ENCODE data around the gene TCP10L.
"Not testable (repeated sequence)": the region's sequence is repeated elsewhere in the genome, so short reads cannot be mapped to it uniquely, and the experiment has no call there.

The TCP10L gene

DNA sequence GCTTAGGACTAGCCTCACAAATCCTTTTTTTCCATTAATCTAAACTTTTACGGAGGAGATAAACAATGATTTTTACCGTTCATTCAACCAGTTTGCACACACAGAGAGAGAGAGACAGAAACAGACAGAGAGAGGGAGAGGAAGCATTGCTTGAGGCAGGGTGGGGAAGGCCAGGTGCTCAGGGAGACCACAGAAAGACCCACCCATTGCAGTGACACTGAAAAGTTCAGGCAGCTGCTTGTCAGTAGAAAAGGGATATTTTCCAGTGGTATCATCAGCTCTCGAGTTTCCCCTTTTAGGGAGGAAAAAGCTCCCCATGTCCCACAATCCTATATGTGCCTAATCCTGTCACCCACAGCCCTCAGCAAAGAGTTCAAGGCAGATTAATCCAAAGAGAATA, 27.2 kb downstream of the TCP10L start:
- Histone ChIP-seq H3K9me3 (ENCODE audit: control insufficient read depth in 1 of 2, low read length in 2 of 2) (no peaks in the 10 kb centered on the region), H3K27ac (ENCODE audit: low read depth, low read length) (no peak overlapping the region), H3K36me3 (ENCODE audit: control insufficient read depth in 1 of 2, insufficient read depth in 2 of 2, low read length in 2 of 2) (no peaks in the 10 kb centered on the region), H3K4me1 (ENCODE audit: control insufficient read depth in 1 of 2, insufficient read depth in 2 of 2, low read length in 2 of 2) (no peaks in the 10 kb centered on the region), H3K27me3 (ENCODE audit: control insufficient read depth in 1 of 2, insufficient read depth in 2 of 2, low read length in 2 of 2) (no peaks in the 10 kb centered on the region), H3K9ac (ENCODE audit: low read depth in 1 of 2, low read length in 2 of 2) (no peak overlapping the region), H3K4me3 (ENCODE audit: low read depth in 1 of 2, low read length in 2 of 2) (no peak overlapping the region)

DNA sequence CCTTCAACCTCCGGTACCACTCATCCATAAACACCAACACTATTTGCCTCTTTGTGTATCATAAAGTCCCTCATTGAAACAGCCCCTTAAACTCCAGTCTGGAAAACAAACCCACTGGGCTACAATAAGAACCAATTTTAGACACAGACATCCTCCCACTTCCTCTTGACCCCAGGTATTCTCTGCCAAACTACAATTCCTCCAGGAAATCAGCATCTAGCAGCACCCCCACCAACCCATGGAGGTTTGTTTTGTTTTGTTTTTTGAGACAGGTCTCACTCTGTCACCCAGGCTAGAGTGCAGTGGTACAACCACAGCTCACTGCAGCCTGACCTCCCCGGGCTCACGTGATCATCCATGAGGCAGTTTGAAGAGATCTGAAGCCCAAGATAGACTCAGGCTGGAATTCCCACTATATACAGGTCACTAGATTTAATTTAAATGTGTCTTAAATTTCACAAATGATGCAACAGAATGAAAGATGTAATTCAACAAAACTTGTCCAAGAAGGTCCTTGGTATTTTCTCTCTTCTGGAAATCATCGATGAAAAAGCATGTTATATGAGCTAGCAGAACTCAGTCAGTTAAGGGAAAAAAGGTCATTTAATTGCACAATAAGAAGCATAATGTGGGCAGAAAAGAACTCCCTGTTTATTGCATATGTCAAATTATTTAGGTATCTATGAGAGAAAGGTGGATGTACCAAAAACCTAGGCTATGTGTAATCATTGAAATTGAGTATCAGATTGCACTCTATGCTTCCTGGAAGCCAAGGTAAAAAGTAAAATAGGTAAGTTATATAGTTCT, 30.3 kb downstream of the TCP10L start:
- no peaks in the 10 kb centered on the region for H3K27me3 ChIP-seq (ENCODE audit: control insufficient read depth in 1 of 2, insufficient read depth in 2 of 2, low read length in 2 of 2)
- no peaks in the 10 kb centered on the region for H3K4me1 ChIP-seq (ENCODE audit: control insufficient read depth in 1 of 2, insufficient read depth in 2 of 2, low read length in 2 of 2)
- H3K4me3 ChIP-seq (ENCODE audit: low read depth in 1 of 2, low read length in 2 of 2), result no peak overlapping the region
- H3K36me3 ChIP-seq (ENCODE audit: control insufficient read depth in 1 of 2, insufficient read depth in 2 of 2, low read length in 2 of 2), result no peaks in the 10 kb centered on the region
- H3K9me3 ChIP-seq (ENCODE audit: control insufficient read depth in 1 of 2, low read length in 2 of 2), result no peaks in the 10 kb centered on the region
- H3K9ac ChIP-seq (ENCODE audit: low read depth in 1 of 2, low read length in 2 of 2), result no peak overlapping the region
- H3K27ac ChIP-seq (ENCODE audit: low read depth, low read length), result no peak overlapping the region

DNA sequence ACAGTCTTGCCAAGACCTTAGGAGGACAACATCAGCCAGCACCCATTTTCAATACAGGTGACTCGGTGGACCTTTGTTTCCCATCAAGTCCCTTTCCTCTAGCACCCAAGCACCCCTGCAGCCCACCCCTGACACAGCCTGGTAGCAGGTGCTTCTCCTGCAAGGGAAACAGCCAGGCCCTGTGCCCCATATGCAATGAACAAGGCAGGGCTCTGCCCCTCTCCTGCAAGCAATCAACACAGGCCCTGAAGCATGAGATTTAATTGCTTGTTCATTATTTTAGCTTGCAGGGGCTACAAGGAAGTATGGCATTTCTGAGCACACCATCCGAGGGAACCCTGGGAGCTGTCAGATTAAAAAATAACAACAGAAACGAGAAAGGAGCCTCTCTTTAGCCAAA, 35.4 kb downstream of the TCP10L start:
- no peaks in the 10 kb centered on the region for H3K4me1 ChIP-seq (ENCODE audit: control insufficient read depth in 1 of 2, insufficient read depth in 2 of 2, low read length in 2 of 2)
- no peaks in the 10 kb centered on the region for H3K27me3 ChIP-seq (ENCODE audit: control insufficient read depth in 1 of 2, insufficient read depth in 2 of 2, low read length in 2 of 2)
- H3K9me3 ChIP-seq (ENCODE audit: control insufficient read depth in 1 of 2, low read length in 2 of 2), result no peaks in the 10 kb centered on the region

DNA sequence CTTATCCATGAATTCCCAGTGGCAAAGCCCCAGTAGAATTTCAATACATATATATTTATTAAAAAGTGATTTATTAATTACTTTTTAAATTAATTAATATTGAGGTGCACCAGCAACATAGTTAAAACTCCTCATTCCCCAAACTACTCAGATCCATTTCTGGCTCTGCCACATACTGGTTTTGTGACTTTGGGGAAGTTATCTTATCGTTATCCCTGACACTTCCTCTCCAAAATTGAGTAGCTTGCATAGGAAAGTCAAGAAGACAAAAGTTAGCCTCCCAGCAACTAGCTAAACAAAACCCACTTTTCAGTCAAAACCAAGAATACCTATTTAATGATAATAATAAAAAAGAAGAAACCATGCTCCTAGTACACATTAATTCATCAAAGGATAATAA, 35.9 kb downstream of the TCP10L start:
- no peak overlapping the region for H3K4me3 ChIP-seq (ENCODE audit: low read depth in 1 of 2, low read length in 2 of 2)
- H3K36me3 ChIP-seq (ENCODE audit: control insufficient read depth in 1 of 2, insufficient read depth in 2 of 2, low read length in 2 of 2), result no peaks in the 10 kb centered on the region
- no peak overlapping the region for H3K27ac ChIP-seq (ENCODE audit: low read depth, low read length)
- H3K9ac ChIP-seq (ENCODE audit: low read depth in 1 of 2, low read length in 2 of 2), result no peak overlapping the region
- no peaks in the 10 kb centered on the region for H3K9me3 ChIP-seq (ENCODE audit: control insufficient read depth in 1 of 2, low read length in 2 of 2)
- no peaks in the 10 kb centered on the region for H3K27me3 ChIP-seq (ENCODE audit: control insufficient read depth in 1 of 2, insufficient read depth in 2 of 2, low read length in 2 of 2)
- H3K4me1 ChIP-seq (ENCODE audit: control insufficient read depth in 1 of 2, insufficient read depth in 2 of 2, low read length in 2 of 2), result no peaks in the 10 kb centered on the region

More for the DNA sequence above, 35.4 kb downstream of the TCP10L start:
- H3K9ac ChIP-seq (ENCODE audit: low read depth in 1 of 2, low read length in 2 of 2), result no peak overlapping the region
- no peak overlapping the region for H3K27ac ChIP-seq (ENCODE audit: low read depth, low read length)
- H3K4me3 ChIP-seq (ENCODE audit: low read depth in 1 of 2, low read length in 2 of 2), result no peak overlapping the region
- H3K36me3 ChIP-seq (ENCODE audit: control insufficient read depth in 1 of 2, insufficient read depth in 2 of 2, low read length in 2 of 2), result no peaks in the 10 kb centered on the region

DNA sequence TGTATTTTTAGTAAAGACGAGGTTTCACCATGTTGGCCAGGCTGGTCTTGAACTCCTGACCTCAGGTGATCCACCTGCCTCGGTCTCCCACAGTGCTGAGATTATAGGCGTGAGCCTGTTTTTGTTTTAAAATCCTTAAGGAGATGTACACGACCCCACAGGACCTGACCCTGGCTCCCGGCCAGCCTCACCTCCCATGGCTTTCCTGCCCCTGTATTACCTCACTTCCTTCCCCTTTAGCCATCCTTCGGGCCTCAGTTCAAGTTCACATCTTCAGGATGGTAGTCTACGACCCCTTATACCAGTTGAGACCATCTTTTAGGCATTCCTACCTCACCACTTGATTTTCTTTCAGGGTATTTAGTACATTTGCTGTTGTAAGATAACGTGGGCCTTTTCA, 36.3 kb downstream of the TCP10L start:
- H3K9ac ChIP-seq (ENCODE audit: low read depth in 1 of 2, low read length in 2 of 2), result no peak overlapping the region
- H3K4me3 ChIP-seq (ENCODE audit: low read depth in 1 of 2, low read length in 2 of 2), result no peak overlapping the region
- H3K27ac ChIP-seq (ENCODE audit: low read depth, low read length), result no peak overlapping the region
- H3K36me3 ChIP-seq (ENCODE audit: control insufficient read depth in 1 of 2, insufficient read depth in 2 of 2, low read length in 2 of 2), result no peaks in the 10 kb centered on the region
- H3K4me1 ChIP-seq (ENCODE audit: control insufficient read depth in 1 of 2, insufficient read depth in 2 of 2, low read length in 2 of 2), result no peaks in the 10 kb centered on the region
- H3K27me3 ChIP-seq (ENCODE audit: control insufficient read depth in 1 of 2, insufficient read depth in 2 of 2, low read length in 2 of 2), result no peaks in the 10 kb centered on the region
- no peaks in the 10 kb centered on the region for H3K9me3 ChIP-seq (ENCODE audit: control insufficient read depth in 1 of 2, low read length in 2 of 2)

DNA sequence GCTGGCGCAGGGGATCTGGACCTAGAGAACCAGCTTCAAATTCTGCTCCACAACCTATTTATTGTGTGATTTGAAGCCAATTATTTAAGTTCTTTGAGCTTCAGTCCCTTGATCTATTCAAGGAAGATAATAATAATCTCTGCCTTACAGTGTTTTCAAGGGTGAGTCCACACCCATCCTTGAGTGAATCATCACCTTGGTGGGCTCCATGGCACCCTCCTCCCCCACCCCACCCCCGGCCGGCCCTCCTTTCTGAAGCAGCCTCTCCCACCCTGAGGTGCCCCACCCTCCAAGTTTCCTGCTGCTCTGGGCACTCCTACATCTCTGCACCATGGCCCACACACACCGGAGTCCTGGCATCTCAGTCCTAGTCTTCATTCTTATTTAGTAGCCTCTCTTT, 38.3 kb downstream of the TCP10L start:
- no peak overlapping the region for H3K9ac ChIP-seq (ENCODE audit: low read depth in 1 of 2, low read length in 2 of 2)
- no peaks in the 10 kb centered on the region for H3K4me1 ChIP-seq (ENCODE audit: control insufficient read depth in 1 of 2, insufficient read depth in 2 of 2, low read length in 2 of 2)
- no peak overlapping the region for H3K4me3 ChIP-seq (ENCODE audit: low read depth in 1 of 2, low read length in 2 of 2)
- H3K9me3 ChIP-seq (ENCODE audit: control insufficient read depth in 1 of 2, low read length in 2 of 2), result no peaks in the 10 kb centered on the region
- H3K36me3 ChIP-seq (ENCODE audit: control insufficient read depth in 1 of 2, insufficient read depth in 2 of 2, low read length in 2 of 2), result no peaks in the 10 kb centered on the region
- H3K27me3 ChIP-seq (ENCODE audit: control insufficient read depth in 1 of 2, insufficient read depth in 2 of 2, low read length in 2 of 2), result no peaks in the 10 kb centered on the region
- no peak overlapping the region for H3K27ac ChIP-seq (ENCODE audit: low read depth, low read length)

DNA sequence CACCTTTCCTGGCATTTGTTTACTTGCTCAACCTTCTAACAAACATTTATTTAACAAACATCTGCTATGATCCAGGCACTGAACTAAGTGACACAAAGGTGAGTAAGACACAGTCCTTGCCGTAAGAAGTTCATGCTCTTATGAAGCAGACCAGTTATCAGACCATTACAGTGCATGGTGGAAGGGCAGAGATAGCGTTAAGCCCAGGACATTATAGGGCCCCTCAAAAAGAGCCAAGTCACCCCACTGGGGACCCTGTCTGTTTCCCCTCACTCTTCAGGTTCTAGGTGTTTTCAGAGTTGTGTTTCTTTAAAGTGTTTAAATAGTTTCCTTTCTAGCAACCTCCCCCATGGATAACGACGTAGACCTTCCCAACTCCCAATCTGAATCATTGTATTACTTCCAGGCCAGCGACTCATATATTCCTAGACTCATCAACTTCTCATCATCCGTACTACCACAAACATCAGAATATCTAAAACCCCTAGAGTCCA, 39.3 kb downstream of the TCP10L start:
- Histone ChIP-seq H3K9ac (ENCODE audit: low read depth in 1 of 2, low read length in 2 of 2) (no peak overlapping the region), H3K36me3 (ENCODE audit: control insufficient read depth in 1 of 2, insufficient read depth in 2 of 2, low read length in 2 of 2) (no peaks in the 10 kb centered on the region), H3K9me3 (ENCODE audit: control insufficient read depth in 1 of 2, low read length in 2 of 2) (no peaks in the 10 kb centered on the region), H3K27me3 (ENCODE audit: control insufficient read depth in 1 of 2, insufficient read depth in 2 of 2, low read length in 2 of 2) (no peaks in the 10 kb centered on the region), H3K4me1 (ENCODE audit: control insufficient read depth in 1 of 2, insufficient read depth in 2 of 2, low read length in 2 of 2) (no peaks in the 10 kb centered on the region), H3K4me3 (ENCODE audit: low read depth in 1 of 2, low read length in 2 of 2) (no peak overlapping the region), H3K27ac (ENCODE audit: low read depth, low read length) (no peak overlapping the region)

DNA sequence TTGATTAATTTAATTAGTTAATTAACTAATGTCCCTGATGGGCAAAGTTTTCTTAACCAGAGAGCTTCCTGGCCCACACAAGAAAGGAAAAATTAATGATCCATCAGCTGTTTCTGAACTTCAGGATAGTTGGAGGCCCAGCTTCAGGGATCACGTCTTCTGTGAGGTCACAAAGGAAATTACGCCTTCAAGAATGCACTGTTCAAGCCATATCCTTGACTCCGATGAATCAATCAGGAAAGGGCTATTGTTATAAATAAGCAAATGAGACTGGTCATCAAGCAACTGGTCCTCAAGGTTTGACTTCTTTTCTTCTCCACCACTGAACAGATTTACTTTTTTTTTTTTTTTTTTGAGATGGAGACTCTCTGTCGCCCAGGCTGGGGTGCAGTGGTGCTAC, 40.6 kb downstream of the TCP10L start:
- Histone ChIP-seq H3K27ac (ENCODE audit: low read depth, low read length) (no peak overlapping the region), H3K36me3 (ENCODE audit: control insufficient read depth in 1 of 2, insufficient read depth in 2 of 2, low read length in 2 of 2) (no peaks in the 10 kb centered on the region), H3K4me3 (ENCODE audit: low read depth in 1 of 2, low read length in 2 of 2) (no peak overlapping the region), H3K27me3 (ENCODE audit: control insufficient read depth in 1 of 2, insufficient read depth in 2 of 2, low read length in 2 of 2) (no peaks in the 10 kb centered on the region), H3K9me3 (ENCODE audit: control insufficient read depth in 1 of 2, low read length in 2 of 2) (no peaks in the 10 kb centered on the region), H3K4me1 (ENCODE audit: control insufficient read depth in 1 of 2, insufficient read depth in 2 of 2, low read length in 2 of 2) (no peaks in the 10 kb centered on the region), H3K9ac (ENCODE audit: low read depth in 1 of 2, low read length in 2 of 2) (no peak overlapping the region)

DNA sequence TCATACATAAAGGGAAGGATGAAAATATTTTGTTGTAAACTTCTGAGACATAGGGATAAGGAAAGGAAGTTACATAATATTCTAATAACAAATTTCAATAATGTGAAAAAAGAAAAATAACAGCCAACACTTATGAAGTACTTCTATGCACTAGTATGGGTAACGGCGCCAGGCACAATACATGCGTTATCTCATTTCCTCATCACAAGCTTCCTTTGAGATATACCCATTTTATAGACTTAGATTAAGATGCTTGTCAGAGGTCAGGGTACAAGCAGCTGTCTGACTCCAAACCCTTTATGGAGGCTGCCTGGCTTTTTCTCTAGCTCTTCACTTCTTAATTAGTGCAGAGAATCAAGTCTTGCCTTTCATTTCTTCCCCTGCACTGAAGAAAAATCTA, 41.3 kb downstream of the TCP10L start:
- Histone ChIP-seq H3K27me3 (ENCODE audit: control insufficient read depth in 1 of 2, insufficient read depth in 2 of 2, low read length in 2 of 2) (no peaks in the 10 kb centered on the region), H3K27ac (ENCODE audit: low read depth, low read length) (no peak overlapping the region), H3K9me3 (ENCODE audit: control insufficient read depth in 1 of 2, low read length in 2 of 2) (no peaks in the 10 kb centered on the region), H3K4me1 (ENCODE audit: control insufficient read depth in 1 of 2, insufficient read depth in 2 of 2, low read length in 2 of 2) (no peaks in the 10 kb centered on the region), H3K36me3 (ENCODE audit: control insufficient read depth in 1 of 2, insufficient read depth in 2 of 2, low read length in 2 of 2) (no peaks in the 10 kb centered on the region), H3K9ac (ENCODE audit: low read depth in 1 of 2, low read length in 2 of 2) (no peak overlapping the region), H3K4me3 (ENCODE audit: low read depth in 1 of 2, low read length in 2 of 2) (no peak overlapping the region)

DNA sequence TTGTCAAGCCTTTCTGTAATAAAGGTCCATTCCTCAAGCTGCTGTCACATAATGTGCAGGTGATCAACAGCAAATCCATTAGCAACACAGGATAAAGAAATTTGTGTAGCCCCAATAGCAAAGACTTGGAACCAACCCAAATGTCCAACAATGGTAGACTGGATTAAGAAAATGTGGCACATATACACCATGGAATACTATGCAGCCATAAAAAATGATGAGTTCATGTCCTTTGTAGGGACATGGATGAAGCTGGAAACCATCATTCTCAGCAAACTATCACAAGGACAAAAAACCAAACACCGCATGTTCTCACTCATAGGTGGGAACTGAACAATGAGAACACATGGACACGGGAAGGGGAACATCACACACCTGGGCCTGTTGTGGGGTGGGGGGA, 42.3 kb downstream of the TCP10L start:
- not testable (repeated sequence) for H3K36me3 ChIP-seq (ENCODE audit: control insufficient read depth in 1 of 2, insufficient read depth in 2 of 2, low read length in 2 of 2); H3K27ac ChIP-seq (ENCODE audit: low read depth, low read length); H3K9me3 ChIP-seq (ENCODE audit: control insufficient read depth in 1 of 2, low read length in 2 of 2); H3K4me1 ChIP-seq (ENCODE audit: control insufficient read depth in 1 of 2, insufficient read depth in 2 of 2, low read length in 2 of 2); H3K4me3 ChIP-seq (ENCODE audit: low read depth in 1 of 2, low read length in 2 of 2); H3K9ac ChIP-seq (ENCODE audit: low read depth in 1 of 2, low read length in 2 of 2); H3K27me3 ChIP-seq (ENCODE audit: control insufficient read depth in 1 of 2, insufficient read depth in 2 of 2, low read length in 2 of 2)

Measured in duodenal mucosa (tissue), 2 donors.